Liver (tissue), 9 donors: ENCODE data around the gene TSPAN19. TPM values are rescaled to one million over a fixed set of nuclear protein-coding genes. Genes with fewer than 3 reads are reported as not detected.

ENCODE experiments used
- DNase-seq: peaks from one replicate; pipeline ENCODE4 v3.0.0-alpha.2; 2017; ENCODE audit warnings: low spot score
- H3K27ac ChIP-seq, 2 donors: one replicate each; pipeline ENCODE4 v1.7.0; 2013; ENCODE audit warnings: inconsistent platforms in 2 of 2, low read length in 2 of 2, control low read depth in 1 of 2, low read depth in 1 of 2, mild to moderate bottlenecking in 1 of 2
- H3K27me3 ChIP-seq, 4 donors: one replicate each; pipeline versions ENCODE4 v1.6.1 to v1.7.0; 2013; ENCODE audit warnings: low read length in 3 of 4, inconsistent platforms in 1 of 4, mild to moderate bottlenecking in 1 of 4, moderate library complexity in 1 of 4; ENCODE audit not compliant: control insufficient read depth in 4 of 4, insufficient read depth in 4 of 4
- H3K36me3 ChIP-seq, 4 donors: one replicate each; pipeline versions ENCODE4 v1.6.1 to v1.7.0; 2013; ENCODE audit warnings: low read length in 3 of 4, mild to moderate bottlenecking in 3 of 4, low read depth in 1 of 4, moderate library complexity in 1 of 4; ENCODE audit not compliant: control insufficient read depth in 4 of 4, insufficient read depth in 3 of 4
- H3K4me1 ChIP-seq, 4 donors: one replicate each; pipeline versions ENCODE4 v1.6.1 to v1.7.0; 2013; ENCODE audit warnings: low read length in 3 of 4, mild to moderate bottlenecking in 3 of 4, moderate library complexity in 1 of 4; ENCODE audit not compliant: control insufficient read depth in 4 of 4, insufficient read depth in 4 of 4
- H3K4me3 ChIP-seq, 3 donors: one replicate each; pipeline versions ENCODE4 v1.6.1 to v1.7.0; 2013; ENCODE audit warnings: low read length in 3 of 3, control low read depth in 1 of 3, low read depth in 1 of 3, mild to moderate bottlenecking in 1 of 3
- H3K9ac ChIP-seq, 2 donors: one replicate each; pipeline ENCODE4 v1.7.0; 2013; ENCODE audit warnings: low read length in 2 of 2, mild to moderate bottlenecking in 2 of 2, moderate library complexity in 2 of 2, control low read depth in 1 of 2, low read depth in 1 of 2
- H3K9me3 ChIP-seq, 4 donors: one replicate each; pipeline versions ENCODE4 v1.6.1 to v1.7.0; 2013; ENCODE audit warnings: low read length in 3 of 4; ENCODE audit not compliant: control insufficient read depth in 4 of 4
- EGR1 ChIP-seq, 2 donors: IDR thresholded peaks; 2 replicates each; pipeline ENCODE4 v1.6.1; 2016 to 2018; ENCODE audit warnings: antibody characterized with exemption in 2 of 2, low read depth in 2 of 2
- FOXA1 ChIP-seq: IDR thresholded peaks from 2 replicates; pipeline ENCODE4 v1.6.1; 2016; ENCODE audit warnings: antibody characterized with exemption
- FOXA2 ChIP-seq: IDR thresholded peaks from 2 replicates; pipeline ENCODE4 v1.6.1; 2016; ENCODE audit warnings: antibody characterized with exemption
- GABPA ChIP-seq, 2 donors: IDR thresholded peaks in 1 of 2; conservative IDR thresholded peaks in 1 of 2; 2 replicates each; pipeline ENCODE4 v1.6.1; 2016; ENCODE audit warnings: antibody characterized with exemption in 2 of 2, mild to moderate bottlenecking in 1 of 2, moderate library complexity in 1 of 2
- HNF4A ChIP-seq, 2 donors: conservative IDR thresholded peaks; 2 replicates each; pipeline ENCODE4 v1.6.1; 2016; ENCODE audit warnings: antibody characterized with exemption in 2 of 2, mild to moderate bottlenecking in 2 of 2
- HNF4G ChIP-seq: IDR thresholded peaks from 2 replicates; pipeline ENCODE4 v1.6.1; 2016; ENCODE audit warnings: antibody characterized with exemption
- JUND ChIP-seq, 2 donors: IDR thresholded peaks; 2 replicates each; pipeline ENCODE4 v1.6.1; 2016; ENCODE audit warnings: antibody characterized with exemption in 2 of 2
- NR2F2 ChIP-seq: IDR thresholded peaks from 2 replicates; pipeline ENCODE4 v1.6.1; 2016; ENCODE audit warnings: antibody characterized with exemption
- RAD21 ChIP-seq, 2 donors: IDR thresholded peaks; 2 replicates each; pipeline ENCODE4 v1.6.1; 2016; ENCODE audit warnings: antibody characterized with exemption in 2 of 2, mild to moderate bottlenecking in 2 of 2
- RXRA ChIP-seq, 2 donors: IDR thresholded peaks; 2 replicates each; pipeline ENCODE4 v1.6.1; 2017 to 2018; ENCODE audit warnings: antibody characterized with exemption in 2 of 2, mild to moderate bottlenecking in 1 of 2
- SP1 ChIP-seq: IDR thresholded peaks from 2 replicates; pipeline ENCODE4 v1.6.1; 2018; ENCODE audit warnings: antibody characterized with exemption, mild to moderate bottlenecking
- TAF1 ChIP-seq: conservative IDR thresholded peaks from 2 replicates; pipeline ENCODE4 v1.6.1; 2016; ENCODE audit warnings: antibody characterized with exemption, mild to moderate bottlenecking
- YY1 ChIP-seq: IDR thresholded peaks from 2 replicates; pipeline ENCODE4 v1.6.1; 2016; ENCODE audit warnings: antibody characterized with exemption, mild to moderate bottlenecking
- WGBS: extraction: QIAGEN DNeasy Blood & Tissue Kit; methylation state at CpG from one replicate; pipeline ENCODE4 v1.1.7; 2013; 5-methylcytosine and 5-hydroxymethylcytosine counted together
- polyA plus RNA-seq, 2 donors: library from polyadenylated mRNA; stranded (reverse) in 1 of 2; unstranded in 1 of 2; fragments of 200-250 nt in 1 of 2; fragments of >200 nt in 1 of 2; fragmentation: Nextera tagmentation in 1 of 2; extraction: Ambion mirVana in 1 of 2; gene quantifications; one replicate each; pipeline versions ENCODE4 v1.2.1 to v1.2.3, GENCODE V29; 2013 to 2015
- total RNA-seq, 2 donors: library from RNA; depleted of rRNA; stranded (reverse); fragments of >200 nt; gene quantifications; one replicate each; pipeline ENCODE4 v1.2.3, GENCODE V29; 2014
- TF ChIP-seq, protein P1 (sequence below): IDR thresholded peaks from 2 replicates; pipeline ENCODE4 v1.6.1; 2016; ENCODE audit warnings: antibody characterized with exemption, mild to moderate bottlenecking
- TF ChIP-seq, protein P2 (sequence below): IDR thresholded peaks from 2 replicates; pipeline ENCODE4 v1.6.1; 2016; ENCODE audit warnings: antibody characterized with exemption
- TF ChIP-seq, protein P3 (sequence below): IDR thresholded peaks from 2 replicates; pipeline ENCODE4 v1.6.1; 2016; ENCODE audit warnings: antibody characterized with exemption
- TF ChIP-seq, protein P4 (sequence below): fragments of 150-350 bp; IDR thresholded peaks from 2 replicates; pipeline ENCODE4 v1.5.1; 2017; ENCODE audit warnings: improper control_type of control experiment, low read depth, low read length; ENCODE audit not compliant: missing input control
- TF ChIP-seq, protein P5 (sequence below): IDR thresholded peaks from 2 replicates; pipeline ENCODE4 v1.6.1; 2016; ENCODE audit warnings: antibody characterized with exemption
- donor health status: healthy.
- donor health status: healthy.
- donor health status: healthy.
- donor health status: healthy.
- donor health status: healthy.

The TSPAN19 gene
- total and polyA plus RNA-seq, 4 donors = not detected

DNA sequence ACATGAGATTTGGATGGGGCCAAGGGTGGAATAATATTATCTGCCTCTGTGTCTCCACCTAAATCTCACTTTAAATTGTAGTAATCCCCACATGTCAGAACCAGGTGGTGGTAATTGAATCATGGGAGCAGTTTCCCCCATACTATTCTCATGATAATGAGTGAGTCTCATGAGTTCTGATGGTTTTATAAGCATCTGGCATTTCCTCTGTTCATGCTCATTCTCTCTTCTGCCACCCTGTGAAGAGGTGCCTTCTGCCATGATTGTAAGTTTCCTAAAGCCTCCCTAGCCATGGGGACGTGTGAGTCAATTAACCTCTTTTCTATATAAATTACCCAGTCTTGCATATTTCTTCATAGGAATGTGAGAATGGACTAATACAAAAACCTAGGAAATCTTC lies 29.9 kb downstream of the TSPAN19 start:
- Histone ChIP-seq H3K36me3 (no peaks in the 10 kb centered on the region), H3K4me3 (no peak overlapping the region), H3K9me3 (no peaks in the 10 kb centered on the region), H3K4me1 (peaks cover 0 to 8% (median 3%) of the 10 kb centered on the region in 4 donors), H3K27me3 (peaks cover 0 to 3% (median 0%) of the 10 kb centered on the region in 4 donors), H3K9ac (no peak overlapping the region), H3K27ac (no peak overlapping the region)
- no peak for DNase-seq
- WGBS = 78% methylated on average over 1 of the region's 1 CpG
- TF ChIP-seq HNF4A (conservative IDR thresholded peaks at IDR 0.05) (no peak), RAD21 (IDR thresholded peaks at IDR 0.05) (no peak), YY1 (no peak), EGR1 (IDR thresholded peaks at IDR 0.05; ENCODE audit: low read depth in 2 of 2) (no peak), TAF1 (no peak), JUND (IDR thresholded peaks at IDR 0.05) (no peak), FOXA2 (no peak), RXRA (IDR thresholded peaks at IDR 0.05) (no peak), SP1 (no peak), NR2F2 (no peak)
- TF ChIP-seq, protein P1, sequence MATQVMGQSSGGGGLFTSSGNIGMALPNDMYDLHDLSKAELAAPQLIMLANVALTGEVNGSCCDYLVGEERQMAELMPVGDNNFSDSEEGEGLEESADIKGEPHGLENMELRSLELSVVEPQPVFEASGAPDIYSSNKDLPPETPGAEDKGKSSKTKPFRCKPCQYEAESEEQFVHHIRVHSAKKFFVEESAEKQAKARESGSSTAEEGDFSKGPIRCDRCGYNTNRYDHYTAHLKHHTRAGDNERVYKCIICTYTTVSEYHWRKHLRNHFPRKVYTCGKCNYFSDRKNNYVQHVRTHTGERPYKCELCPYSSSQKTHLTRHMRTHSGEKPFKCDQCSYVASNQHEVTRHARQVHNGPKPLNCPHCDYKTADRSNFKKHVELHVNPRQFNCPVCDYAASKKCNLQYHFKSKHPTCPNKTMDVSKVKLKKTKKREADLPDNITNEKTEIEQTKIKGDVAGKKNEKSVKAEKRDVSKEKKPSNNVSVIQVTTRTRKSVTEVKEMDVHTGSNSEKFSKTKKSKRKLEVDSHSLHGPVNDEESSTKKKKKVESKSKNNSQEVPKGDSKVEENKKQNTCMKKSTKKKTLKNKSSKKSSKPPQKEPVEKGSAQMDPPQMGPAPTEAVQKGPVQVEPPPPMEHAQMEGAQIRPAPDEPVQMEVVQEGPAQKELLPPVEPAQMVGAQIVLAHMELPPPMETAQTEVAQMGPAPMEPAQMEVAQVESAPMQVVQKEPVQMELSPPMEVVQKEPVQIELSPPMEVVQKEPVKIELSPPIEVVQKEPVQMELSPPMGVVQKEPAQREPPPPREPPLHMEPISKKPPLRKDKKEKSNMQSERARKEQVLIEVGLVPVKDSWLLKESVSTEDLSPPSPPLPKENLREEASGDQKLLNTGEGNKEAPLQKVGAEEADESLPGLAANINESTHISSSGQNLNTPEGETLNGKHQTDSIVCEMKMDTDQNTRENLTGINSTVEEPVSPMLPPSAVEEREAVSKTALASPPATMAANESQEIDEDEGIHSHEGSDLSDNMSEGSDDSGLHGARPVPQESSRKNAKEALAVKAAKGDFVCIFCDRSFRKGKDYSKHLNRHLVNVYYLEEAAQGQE = no peak
- TF ChIP-seq, protein P2, sequence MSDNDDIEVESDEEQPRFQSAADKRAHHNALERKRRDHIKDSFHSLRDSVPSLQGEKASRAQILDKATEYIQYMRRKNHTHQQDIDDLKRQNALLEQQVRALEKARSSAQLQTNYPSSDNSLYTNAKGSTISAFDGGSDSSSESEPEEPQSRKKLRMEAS = no peak
- TF ChIP-seq, protein P3, sequence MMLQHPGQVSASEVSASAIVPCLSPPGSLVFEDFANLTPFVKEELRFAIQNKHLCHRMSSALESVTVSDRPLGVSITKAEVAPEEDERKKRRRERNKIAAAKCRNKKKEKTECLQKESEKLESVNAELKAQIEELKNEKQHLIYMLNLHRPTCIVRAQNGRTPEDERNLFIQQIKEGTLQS = no peak
- TF ChIP-seq, protein P4, sequence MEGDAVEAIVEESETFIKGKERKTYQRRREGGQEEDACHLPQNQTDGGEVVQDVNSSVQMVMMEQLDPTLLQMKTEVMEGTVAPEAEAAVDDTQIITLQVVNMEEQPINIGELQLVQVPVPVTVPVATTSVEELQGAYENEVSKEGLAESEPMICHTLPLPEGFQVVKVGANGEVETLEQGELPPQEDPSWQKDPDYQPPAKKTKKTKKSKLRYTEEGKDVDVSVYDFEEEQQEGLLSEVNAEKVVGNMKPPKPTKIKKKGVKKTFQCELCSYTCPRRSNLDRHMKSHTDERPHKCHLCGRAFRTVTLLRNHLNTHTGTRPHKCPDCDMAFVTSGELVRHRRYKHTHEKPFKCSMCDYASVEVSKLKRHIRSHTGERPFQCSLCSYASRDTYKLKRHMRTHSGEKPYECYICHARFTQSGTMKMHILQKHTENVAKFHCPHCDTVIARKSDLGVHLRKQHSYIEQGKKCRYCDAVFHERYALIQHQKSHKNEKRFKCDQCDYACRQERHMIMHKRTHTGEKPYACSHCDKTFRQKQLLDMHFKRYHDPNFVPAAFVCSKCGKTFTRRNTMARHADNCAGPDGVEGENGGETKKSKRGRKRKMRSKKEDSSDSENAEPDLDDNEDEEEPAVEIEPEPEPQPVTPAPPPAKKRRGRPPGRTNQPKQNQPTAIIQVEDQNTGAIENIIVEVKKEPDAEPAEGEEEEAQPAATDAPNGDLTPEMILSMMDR = no peak

DNA sequence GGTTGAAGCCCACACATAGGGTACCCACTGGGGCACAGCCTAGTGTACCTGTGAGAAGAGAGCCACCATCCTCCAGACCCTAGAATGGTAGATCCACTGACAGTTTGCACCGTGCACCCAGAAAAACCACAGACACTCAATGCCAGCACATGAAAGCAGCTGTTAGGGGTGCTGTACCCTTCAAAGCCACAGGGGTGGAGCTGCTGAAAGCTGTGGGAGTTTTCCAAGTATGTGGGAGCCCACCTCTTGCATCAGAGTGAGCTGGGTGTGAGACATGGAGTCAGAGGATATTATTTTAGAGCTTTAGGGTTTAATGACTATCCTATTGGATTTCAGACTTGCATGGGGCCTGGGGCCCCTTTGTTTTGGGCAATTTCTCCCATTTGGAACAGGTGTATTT lies 30.5 kb downstream of the TSPAN19 start:
- Histone ChIP-seq H3K27ac (no peak overlapping the region), H3K9me3 (no peaks in the 10 kb centered on the region), H3K36me3 (no peaks in the 10 kb centered on the region), H3K9ac (no peak overlapping the region), H3K4me1 (peaks cover 0 to 8% (median 3%) of the 10 kb centered on the region in 4 donors), H3K4me3 (no peak overlapping the region), H3K27me3 (peaks cover 0 to 3% (median 0%) of the 10 kb centered on the region in 4 donors)
- DNase-seq = no peak
- 84% methylated on average over 1 of the region's 1 CpG for WGBS
- no peak for TF ChIP-seq JUND (IDR thresholded peaks at IDR 0.05)
- TF ChIP-seq YY1 = no peak
- TF ChIP-seq, protein P2 = no peak
- no peak for TF ChIP-seq EGR1 (IDR thresholded peaks at IDR 0.05; ENCODE audit: low read depth in 2 of 2)
- TF ChIP-seq FOXA1 = no peak
- TF ChIP-seq, protein P5, sequence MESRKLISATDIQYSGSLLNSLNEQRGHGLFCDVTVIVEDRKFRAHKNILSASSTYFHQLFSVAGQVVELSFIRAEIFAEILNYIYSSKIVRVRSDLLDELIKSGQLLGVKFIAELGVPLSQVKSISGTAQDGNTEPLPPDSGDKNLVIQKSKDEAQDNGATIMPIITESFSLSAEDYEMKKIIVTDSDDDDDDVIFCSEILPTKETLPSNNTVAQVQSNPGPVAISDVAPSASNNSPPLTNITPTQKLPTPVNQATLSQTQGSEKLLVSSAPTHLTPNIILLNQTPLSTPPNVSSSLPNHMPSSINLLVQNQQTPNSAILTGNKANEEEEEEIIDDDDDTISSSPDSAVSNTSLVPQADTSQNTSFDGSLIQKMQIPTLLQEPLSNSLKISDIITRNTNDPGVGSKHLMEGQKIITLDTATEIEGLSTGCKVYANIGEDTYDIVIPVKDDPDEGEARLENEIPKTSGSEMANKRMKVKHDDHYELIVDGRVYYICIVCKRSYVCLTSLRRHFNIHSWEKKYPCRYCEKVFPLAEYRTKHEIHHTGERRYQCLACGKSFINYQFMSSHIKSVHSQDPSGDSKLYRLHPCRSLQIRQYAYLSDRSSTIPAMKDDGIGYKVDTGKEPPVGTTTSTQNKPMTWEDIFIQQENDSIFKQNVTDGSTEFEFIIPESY = no peak
- no peak for TF ChIP-seq HNF4G
- TF ChIP-seq FOXA2 = no peak
- TF ChIP-seq GABPA (IDR thresholded peaks at IDR 0.05 in 1 of 2, conservative IDR thresholded peaks at IDR 0.05 in 1 of 2) = no peak
- TF ChIP-seq, protein P1 = no peak
- no peak for TF ChIP-seq TAF1
- TF ChIP-seq, protein P3 = no peak
- TF ChIP-seq NR2F2 = no peak
- TF ChIP-seq RXRA (IDR thresholded peaks at IDR 0.05) = no peak
